Upper lobe of left lung (tissue), 4 donors: ENCODE data around the gene CRY1.

ENCODE experiments used
- POLR2A ChIP-seq, 4 donors: fragments of 450-650 bp; IDR thresholded peaks; one replicate each; pipeline ENCODE4 v1.5.1; 2016 to 2017; ENCODE audit warnings: antibody characterized with exemption in 4 of 4, mild to moderate bottlenecking in 2 of 4
- TF ChIP-seq, protein P1 (sequence below), 6 experiments: fragments of 450-650 bp in 4 of 6; fragments of 200-600 bp in 2 of 6; sonication (generic) in 2 of 6; IDR thresholded peaks; one replicate each; pipeline ENCODE4 v1.5.1; 2016 to 2019; ENCODE audit warnings: antibody characterized with exemption in 6 of 6

DNA sequence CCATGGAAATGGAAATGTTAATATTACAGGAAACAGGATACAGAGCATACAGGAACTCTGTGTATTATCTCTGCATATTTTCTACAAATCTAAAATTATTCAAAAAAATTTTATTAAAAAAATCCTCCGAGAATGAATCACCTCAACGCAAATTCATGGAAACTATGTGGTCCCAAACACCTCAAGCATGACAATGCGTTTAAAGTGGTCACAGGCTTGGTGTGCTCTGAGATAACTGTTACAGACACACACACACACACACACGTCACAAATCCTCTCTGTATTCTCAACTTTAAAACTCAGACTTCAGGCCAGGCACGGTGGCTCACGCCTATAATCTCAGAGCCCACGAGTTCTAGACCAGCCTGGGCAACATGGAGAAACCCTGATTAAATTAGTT lies 61.1 kb downstream of the CRY1 start:
- TF ChIP-seq, protein P1, sequence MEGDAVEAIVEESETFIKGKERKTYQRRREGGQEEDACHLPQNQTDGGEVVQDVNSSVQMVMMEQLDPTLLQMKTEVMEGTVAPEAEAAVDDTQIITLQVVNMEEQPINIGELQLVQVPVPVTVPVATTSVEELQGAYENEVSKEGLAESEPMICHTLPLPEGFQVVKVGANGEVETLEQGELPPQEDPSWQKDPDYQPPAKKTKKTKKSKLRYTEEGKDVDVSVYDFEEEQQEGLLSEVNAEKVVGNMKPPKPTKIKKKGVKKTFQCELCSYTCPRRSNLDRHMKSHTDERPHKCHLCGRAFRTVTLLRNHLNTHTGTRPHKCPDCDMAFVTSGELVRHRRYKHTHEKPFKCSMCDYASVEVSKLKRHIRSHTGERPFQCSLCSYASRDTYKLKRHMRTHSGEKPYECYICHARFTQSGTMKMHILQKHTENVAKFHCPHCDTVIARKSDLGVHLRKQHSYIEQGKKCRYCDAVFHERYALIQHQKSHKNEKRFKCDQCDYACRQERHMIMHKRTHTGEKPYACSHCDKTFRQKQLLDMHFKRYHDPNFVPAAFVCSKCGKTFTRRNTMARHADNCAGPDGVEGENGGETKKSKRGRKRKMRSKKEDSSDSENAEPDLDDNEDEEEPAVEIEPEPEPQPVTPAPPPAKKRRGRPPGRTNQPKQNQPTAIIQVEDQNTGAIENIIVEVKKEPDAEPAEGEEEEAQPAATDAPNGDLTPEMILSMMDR (IDR thresholded peaks at IDR 0.05), result no peak
- no peak for TF ChIP-seq POLR2A (IDR thresholded peaks at IDR 0.05)
